ENCODE data around the gene RNF224. TPM values are rescaled to one million over a fixed set of nuclear protein-coding genes. Genes with fewer than 3 reads are reported as not detected.

The RNF224 gene
- total RNA-seq, 3 donors from 2014 or later: not detected

- TF ChIP-seq, protein P1, sequence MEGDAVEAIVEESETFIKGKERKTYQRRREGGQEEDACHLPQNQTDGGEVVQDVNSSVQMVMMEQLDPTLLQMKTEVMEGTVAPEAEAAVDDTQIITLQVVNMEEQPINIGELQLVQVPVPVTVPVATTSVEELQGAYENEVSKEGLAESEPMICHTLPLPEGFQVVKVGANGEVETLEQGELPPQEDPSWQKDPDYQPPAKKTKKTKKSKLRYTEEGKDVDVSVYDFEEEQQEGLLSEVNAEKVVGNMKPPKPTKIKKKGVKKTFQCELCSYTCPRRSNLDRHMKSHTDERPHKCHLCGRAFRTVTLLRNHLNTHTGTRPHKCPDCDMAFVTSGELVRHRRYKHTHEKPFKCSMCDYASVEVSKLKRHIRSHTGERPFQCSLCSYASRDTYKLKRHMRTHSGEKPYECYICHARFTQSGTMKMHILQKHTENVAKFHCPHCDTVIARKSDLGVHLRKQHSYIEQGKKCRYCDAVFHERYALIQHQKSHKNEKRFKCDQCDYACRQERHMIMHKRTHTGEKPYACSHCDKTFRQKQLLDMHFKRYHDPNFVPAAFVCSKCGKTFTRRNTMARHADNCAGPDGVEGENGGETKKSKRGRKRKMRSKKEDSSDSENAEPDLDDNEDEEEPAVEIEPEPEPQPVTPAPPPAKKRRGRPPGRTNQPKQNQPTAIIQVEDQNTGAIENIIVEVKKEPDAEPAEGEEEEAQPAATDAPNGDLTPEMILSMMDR (IDR thresholded peaks at IDR 0.05): no peak
- H3K9me3 ChIP-seq: no peaks in the 10 kb centered on the region
- DNase-seq: no peak
- H3K4me1 ChIP-seq (ENCODE audit: low read depth): peaks cover 9% of the 10 kb centered on the region
- no peaks in the 10 kb centered on the region for H3K36me3 ChIP-seq (ENCODE audit: low read depth)
- ATAC-seq: no peak
- no peak overlapping the region for H3K4me3 ChIP-seq
- intact Hi-C loops (cut with DNase I, micrococcal nuclease): no loop called here
These were observed 20.0 kb downstream of the RNF224 start for GRCh38 chr9:137247135-137247915.

DNA sequence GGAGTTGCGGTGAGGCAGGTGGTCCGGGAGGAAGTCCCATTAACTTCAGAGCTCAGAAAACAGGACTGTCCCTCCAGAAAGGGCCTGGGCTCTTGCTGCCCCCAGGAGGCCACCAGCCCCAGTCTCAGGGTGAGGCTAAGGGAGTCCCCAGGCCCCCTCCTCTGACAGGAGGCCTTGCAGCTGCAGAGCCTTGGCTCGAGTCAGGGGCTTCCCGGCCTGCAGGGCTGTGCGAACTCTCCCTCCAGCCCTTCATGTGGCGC lies 20.5 kb downstream of the RNF224 start:
- no peak for ATAC-seq
- TF ChIP-seq, protein P1 (IDR thresholded peaks at IDR 0.05): no peak
- intact Hi-C loops (cut with DNase I, micrococcal nuclease): no loop called here

GRCh38 chr9:137250329-137251193 lies 23.3 kb downstream of the RNF224 start:
- Histone ChIP-seq H3K4me1 (ENCODE audit: low read depth) (peaks cover 11% of the 10 kb centered on the region), H3K9me3 (no peaks in the 10 kb centered on the region), H3K36me3 (ENCODE audit: low read depth) (no peaks in the 10 kb centered on the region), H3K4me3 (no peak overlapping the region)
- DNase-seq: no peak
- ATAC-seq: no peak
- TF ChIP-seq, protein P1 (IDR thresholded peaks at IDR 0.05): no peak
- intact Hi-C loops (cut with DNase I, micrococcal nuclease): no loop called here

More for the DNA sequence above, 20.5 kb downstream of the RNF224 start:
- Histone ChIP-seq H3K4me1 (ENCODE audit: low read depth) (peaks cover 8% of the 10 kb centered on the region), H3K4me3 (no peak overlapping the region), H3K9me3 (no peaks in the 10 kb centered on the region), H3K36me3 (ENCODE audit: low read depth) (no peaks in the 10 kb centered on the region)
- no peak for DNase-seq

DNA sequence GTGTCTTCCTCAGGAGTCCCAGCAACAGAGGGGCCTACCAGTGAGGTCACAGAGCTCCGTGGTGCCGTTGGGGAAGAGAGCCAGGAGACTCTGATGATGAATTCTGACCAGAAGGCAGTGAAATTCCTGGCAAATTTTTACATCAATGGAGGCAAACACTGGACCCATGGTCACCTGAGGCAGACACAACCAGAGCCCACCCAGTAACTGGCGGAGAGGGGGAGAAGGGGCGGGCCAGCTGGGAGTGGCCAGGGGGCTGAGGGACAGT lies 23.8 kb downstream of the RNF224 start, which contains the start of gene STPG3:
Gene STPG3 (plus strand): TSS at position 93 of the 268 bp plus-strand sequence. CDS start 1 bp downstream, at position 94.
- no peaks in the 10 kb centered on the region for H3K9me3 ChIP-seq
- ATAC-seq: no peak
- H3K36me3 ChIP-seq (ENCODE audit: low read depth): no peaks in the 10 kb centered on the region
- intact Hi-C loops (cut with DNase I, micrococcal nuclease): no loop called here
- no peak within 1 kb of the TSS for H3K4me3 ChIP-seq
- no peak for DNase-seq
- peaks cover 14% of the 10 kb centered on the region for H3K4me1 ChIP-seq (ENCODE audit: low read depth)
- TF ChIP-seq, protein P1 (IDR thresholded peaks at IDR 0.05): no peak

- ATAC-seq (no peak), DNase-seq (no peak)
- peaks cover 19% of the 10 kb centered on the region for H3K4me1 ChIP-seq (ENCODE audit: low read depth)
- H3K4me3 ChIP-seq: no peak overlapping the region
- intact Hi-C loops (cut with DNase I, micrococcal nuclease): no loop called here
- no peaks in the 10 kb centered on the region for H3K9me3 ChIP-seq
- H3K36me3 ChIP-seq (ENCODE audit: low read depth): no peaks in the 10 kb centered on the region
- TF ChIP-seq, protein P1 (IDR thresholded peaks at IDR 0.05): no peak
These were observed 24.4 kb downstream of the RNF224 start for GRCh38 chr9:137251490-137252268.

Data from mucosa of descending colon (tissue), 3 donors.